Stomach (tissue), 9 donors: Measurements from ENCODE around the gene BST1. TPM values are rescaled to one million over a fixed set of nuclear protein-coding genes. Genes with fewer than 3 reads are reported as not detected.

Experiments used
- DNase-seq, 2 donors: peaks; one replicate each; pipeline versions ENCODE4 v3.0.0 to v3.0.0-alpha.2; 2013 to 2019
- H3K27ac ChIP-seq, 5 donors: fragments of 200-600 bp in 4 of 5; sonication (generic) in 4 of 5; one replicate each; pipeline ENCODE4 v1.5.1; 2013 to 2019; ENCODE audit warnings: mild to moderate bottlenecking in 1 of 5, moderate library complexity in 1 of 5
- H3K27me3 ChIP-seq, 3 donors: fragments of 200-600 bp; sonication (generic); one replicate each; pipeline ENCODE4 v1.5.1; 2017 to 2019; ENCODE audit warnings: mixed run types in 1 of 3
- H3K36me3 ChIP-seq, 4 donors: fragments of 200-600 bp; sonication (generic); 1 replicate in 3 of 4; 2 replicates in 1 of 4; pipeline ENCODE4 v1.5.1; 2016 to 2019
- H3K4me1 ChIP-seq, 4 donors: fragments of 200-600 bp; sonication (generic); one replicate each; pipeline ENCODE4 v1.5.1; 2016 to 2019
- H3K4me3 ChIP-seq, 4 donors: fragments of 200-600 bp; sonication (generic) in 3 of 4; one replicate each; pipeline ENCODE4 v1.5.1; 2016 to 2019; ENCODE audit warnings: mild to moderate bottlenecking in 1 of 4
- H3K9me3 ChIP-seq, 4 donors: fragments of 200-600 bp; sonication (generic); one replicate each; pipeline ENCODE4 v1.5.1; 2016 to 2019
- EP300 ChIP-seq: sonication (generic); formaldehyde crosslinking; IDR thresholded peaks from one replicate; pipeline ENCODE4 v1.6.1; 2017; ENCODE audit warnings: antibody characterized with exemption
- POLR2A ChIP-seq, 4 donors: fragments of 450-650 bp; IDR thresholded peaks; one replicate each; pipeline ENCODE4 v1.6.1; 2016; ENCODE audit warnings: antibody characterized with exemption in 4 of 4, control low read depth in 2 of 4, mild to moderate bottlenecking in 1 of 4, moderate library complexity in 1 of 4
- POLR2AphosphoS5 ChIP-seq, 3 donors: sonication (generic); formaldehyde crosslinking; IDR thresholded peaks; one replicate each; pipeline ENCODE4 v1.6.1; 2016; ENCODE audit warnings: antibody characterized with exemption in 3 of 3
- WGBS, 5 donors: extraction: QIAGEN DNeasy Blood & Tissue Kit in 3 of 5; methylation state at CpG; one replicate each; pipeline versions ENCODE4 v1.1.5 to v1.1.7; 2013 to 2018; 5-methylcytosine and 5-hydroxymethylcytosine counted together
- intact Hi-C: fragments of 100-400 bp; cut with DNase I; formaldehyde crosslinking; loops from one replicate; pipeline ENCODE4 v1.15.1; 2023; ENCODE audit warnings: low total_unique reads
- polyA plus RNA-seq, 3 donors: library from polyadenylated mRNA; stranded (reverse); fragments of 200-250 nt; gene quantifications; one replicate each; pipeline ENCODE4 v1.2.3, GENCODE V29; 2013
- total RNA-seq, 5 donors: library from RNA; depleted of rRNA; stranded (reverse); fragments of >200 nt; gene quantifications; one replicate each; pipeline versions ENCODE4 v1.1.0 to v1.2.3, GENCODE V29; 2014 to 2016
- TF ChIP-seq, protein P1 (sequence below), 7 experiments: fragments of 450-650 bp in 4 of 7; fragments of 200-600 bp in 3 of 7; sonication (generic) in 3 of 7; IDR thresholded peaks; one replicate each; pipeline ENCODE4 v1.5.1; 2016 to 2019; ENCODE audit warnings: antibody characterized with exemption in 7 of 7, control low read depth in 2 of 7, mild to moderate bottlenecking in 1 of 7
- donor health status: healthy with polysubstance abuse.
- donor health status: Bipolar disorder and iron deficiency.
- donor health status: healthy.

Gene BST1
- total and polyA plus RNA-seq, 8 donors: 2.1 to 8.4 (median 2.8) TPM; not detected in 3

DNA sequence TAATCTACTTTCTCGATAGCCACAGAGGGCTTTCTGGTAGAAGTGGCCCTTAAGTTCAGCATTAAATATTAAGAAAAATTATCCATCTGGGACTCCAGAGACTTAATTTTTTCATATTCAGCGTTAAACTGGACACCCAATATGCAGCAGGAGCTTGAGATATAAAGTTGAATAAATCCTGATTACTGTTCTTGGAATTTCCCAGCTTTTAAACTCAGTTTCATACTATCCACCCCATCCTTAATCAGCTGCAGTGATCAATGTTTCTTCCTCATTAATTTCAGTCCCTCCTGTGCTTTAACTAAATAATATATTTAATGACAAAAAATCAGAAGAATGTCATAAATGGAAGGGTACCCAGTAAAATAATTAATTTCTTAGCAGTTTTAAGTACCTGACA lies 44.1 kb upstream of the BST1 start:
- no peaks in the 10 kb centered on the region for H3K27me3 ChIP-seq
- H3K4me3 ChIP-seq: peak overlapping the region in 1 of 4 donors; percentile 13
- WGBS, 5 donors: 88 to 100% (median 92%) methylated on average over 2 of the region's 2 CpGs
- H3K4me1 ChIP-seq: peaks cover 5 to 27% (median 10%) of the 10 kb centered on the region in 4 donors
- H3K36me3 ChIP-seq: no peaks in the 10 kb centered on the region
- DNase-seq: no peak
- H3K27ac ChIP-seq: peak overlapping the region in 2 of 5 donors; percentile 45 to 57
- H3K9me3 ChIP-seq: no peaks in the 10 kb centered on the region
- intact Hi-C loops: no loop called here
- TF ChIP-seq, protein P1, sequence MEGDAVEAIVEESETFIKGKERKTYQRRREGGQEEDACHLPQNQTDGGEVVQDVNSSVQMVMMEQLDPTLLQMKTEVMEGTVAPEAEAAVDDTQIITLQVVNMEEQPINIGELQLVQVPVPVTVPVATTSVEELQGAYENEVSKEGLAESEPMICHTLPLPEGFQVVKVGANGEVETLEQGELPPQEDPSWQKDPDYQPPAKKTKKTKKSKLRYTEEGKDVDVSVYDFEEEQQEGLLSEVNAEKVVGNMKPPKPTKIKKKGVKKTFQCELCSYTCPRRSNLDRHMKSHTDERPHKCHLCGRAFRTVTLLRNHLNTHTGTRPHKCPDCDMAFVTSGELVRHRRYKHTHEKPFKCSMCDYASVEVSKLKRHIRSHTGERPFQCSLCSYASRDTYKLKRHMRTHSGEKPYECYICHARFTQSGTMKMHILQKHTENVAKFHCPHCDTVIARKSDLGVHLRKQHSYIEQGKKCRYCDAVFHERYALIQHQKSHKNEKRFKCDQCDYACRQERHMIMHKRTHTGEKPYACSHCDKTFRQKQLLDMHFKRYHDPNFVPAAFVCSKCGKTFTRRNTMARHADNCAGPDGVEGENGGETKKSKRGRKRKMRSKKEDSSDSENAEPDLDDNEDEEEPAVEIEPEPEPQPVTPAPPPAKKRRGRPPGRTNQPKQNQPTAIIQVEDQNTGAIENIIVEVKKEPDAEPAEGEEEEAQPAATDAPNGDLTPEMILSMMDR (IDR thresholded peaks at IDR 0.05): no peak
- TF ChIP-seq POLR2A (IDR thresholded peaks at IDR 0.05): no peak
- no peak for TF ChIP-seq POLR2AphosphoS5 (IDR thresholded peaks at IDR 0.05)
- no peak for TF ChIP-seq EP300

DNA sequence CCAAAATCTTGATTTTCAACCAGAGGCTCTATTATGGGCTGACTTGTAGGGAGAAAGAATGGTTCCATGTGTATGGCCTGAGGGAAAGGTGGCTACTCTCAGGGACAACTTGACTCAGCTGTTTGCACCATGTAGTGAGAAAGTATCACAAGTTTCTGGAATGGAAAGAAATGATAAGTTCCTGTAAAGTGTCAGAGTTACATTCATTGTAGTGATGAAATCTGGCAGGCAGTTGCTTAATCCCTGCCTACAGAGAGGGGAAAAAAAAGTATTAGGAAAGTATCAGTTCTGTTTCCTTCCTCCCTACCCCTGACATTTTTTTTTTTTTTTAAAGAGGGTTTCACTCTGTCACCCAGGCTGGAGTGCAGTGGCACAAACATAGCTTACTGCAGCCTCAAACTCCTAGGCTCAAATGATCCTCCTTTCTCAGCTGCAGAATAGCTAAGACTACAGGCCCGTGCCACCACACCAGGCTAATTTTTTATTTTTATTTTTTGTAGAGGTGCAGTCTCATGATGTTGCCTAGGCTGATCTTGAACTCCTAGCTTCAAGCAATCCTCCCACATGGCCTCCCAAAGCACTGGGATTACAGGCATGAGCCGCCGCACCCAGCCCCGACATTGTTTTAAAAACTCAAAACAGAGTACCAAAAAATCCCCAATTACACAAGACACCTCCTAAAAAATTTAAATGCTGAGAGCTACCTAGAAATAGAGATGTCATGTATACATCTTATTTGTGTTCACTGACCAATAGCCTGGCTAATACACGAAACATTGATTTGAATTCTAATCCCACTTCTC lies 42.9 kb upstream of the BST1 start:
- Histone ChIP-seq H3K4me3 (no peak overlapping the region), H3K9me3 (no peaks in the 10 kb centered on the region), H3K27me3 (no peaks in the 10 kb centered on the region), H3K27ac (peak overlapping the region in 2 of 5 donors; percentile 45 to 57), H3K4me1 (peaks cover 0 to 22% (median 8%) of the 10 kb centered on the region in 4 donors), H3K36me3 (no peaks in the 10 kb centered on the region)
- intact Hi-C loops: no loop called here
- 75 to 99% (median 93%) methylated on average over 5 of the region's 5 CpGs for WGBS, 5 donors
- TF ChIP-seq POLR2AphosphoS5 (IDR thresholded peaks at IDR 0.05): peak in 1 of 3 donors; percentile 25
- TF ChIP-seq, protein P1 (IDR thresholded peaks at IDR 0.05): no peak
- no peak for DNase-seq

DNA sequence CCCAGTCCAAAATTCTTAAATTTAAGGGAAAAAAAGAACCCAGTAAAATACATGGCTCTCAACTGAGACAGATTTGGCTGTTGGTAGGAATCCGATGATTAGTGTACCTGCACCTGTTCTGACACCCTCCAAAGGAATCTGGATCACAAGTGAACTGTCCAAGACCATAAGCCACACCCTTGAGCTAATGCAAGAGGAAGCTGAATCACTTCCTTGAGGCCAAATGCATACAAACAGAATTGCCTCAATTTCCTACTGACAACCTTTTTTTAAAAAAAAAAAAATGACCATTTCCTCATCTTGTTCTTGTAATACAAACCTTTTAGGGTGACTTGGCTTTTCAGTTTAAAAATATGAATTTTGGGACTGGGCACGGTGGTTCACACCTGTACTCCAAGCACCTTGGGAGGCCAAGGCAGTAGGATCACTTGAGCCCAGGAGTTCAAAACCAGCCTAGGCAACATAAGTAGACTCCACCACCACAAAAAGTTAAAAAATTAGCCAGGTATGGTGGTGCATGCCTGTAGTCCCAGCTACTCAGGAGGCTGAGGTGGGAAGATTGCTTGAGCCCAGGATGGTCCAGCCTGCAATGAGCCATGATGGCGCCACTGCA lies 37.0 kb upstream of the BST1 start:
- H3K9me3 ChIP-seq: no peaks in the 10 kb centered on the region
- peak in 1 of 2 donors; percentile 37 for DNase-seq
- H3K27me3 ChIP-seq: no peaks in the 10 kb centered on the region
- H3K36me3 ChIP-seq: no peaks in the 10 kb centered on the region
- WGBS, 5 donors: 66 to 92% (median 83%) methylated on average over 3 of the region's 3 CpGs
- intact Hi-C loops: no loop called here
- H3K4me1 ChIP-seq: no peaks in the 10 kb centered on the region
- H3K4me3 ChIP-seq: no peak overlapping the region
- TF ChIP-seq EP300: no peak
- TF ChIP-seq POLR2AphosphoS5 (IDR thresholded peaks at IDR 0.05): peak in 1 of 3 donors; percentile 42
- TF ChIP-seq POLR2A (IDR thresholded peaks at IDR 0.05): no peak
- TF ChIP-seq, protein P1 (IDR thresholded peaks at IDR 0.05): no peak
- H3K27ac ChIP-seq: peak overlapping the region in 2 of 5 donors; percentile 63 to 77

DNA sequence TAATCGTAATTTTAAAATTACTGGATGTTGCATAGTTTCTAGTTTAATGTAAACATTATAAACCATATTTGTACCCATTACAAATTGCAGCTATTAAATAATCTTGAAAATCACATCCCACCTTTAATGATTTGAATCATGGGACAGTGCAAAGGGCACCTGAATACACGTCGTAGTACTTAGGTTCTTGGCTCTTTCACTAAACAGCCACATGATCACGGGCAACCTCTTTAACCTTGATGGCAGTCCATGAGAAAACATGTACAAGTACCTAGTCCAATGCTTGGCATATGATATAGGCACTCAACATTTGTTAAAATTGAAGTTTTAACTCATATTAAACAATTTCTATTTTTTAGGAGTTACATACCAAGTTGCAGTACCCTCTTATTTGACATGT lies 35.9 kb upstream of the BST1 start:
- intact Hi-C loops: no loop called here
- H3K4me3 ChIP-seq: no peak overlapping the region
- 88 to 97% (median 91%) methylated on average over 4 of the region's 4 CpGs for WGBS, 5 donors
- no peaks in the 10 kb centered on the region for H3K36me3 ChIP-seq
- H3K4me1 ChIP-seq: no peaks in the 10 kb centered on the region
- no peaks in the 10 kb centered on the region for H3K27me3 ChIP-seq
- no peak for TF ChIP-seq POLR2AphosphoS5 (IDR thresholded peaks at IDR 0.05)
- TF ChIP-seq, protein P1 (IDR thresholded peaks at IDR 0.05): no peak
- TF ChIP-seq EP300: no peak
- no peak for TF ChIP-seq POLR2A (IDR thresholded peaks at IDR 0.05)
- DNase-seq: no peak
- H3K9me3 ChIP-seq: no peaks in the 10 kb centered on the region
- H3K27ac ChIP-seq: no peak overlapping the region
